ENCODE data around the gene SLC12A7.

Gene SLC12A7

DNA sequence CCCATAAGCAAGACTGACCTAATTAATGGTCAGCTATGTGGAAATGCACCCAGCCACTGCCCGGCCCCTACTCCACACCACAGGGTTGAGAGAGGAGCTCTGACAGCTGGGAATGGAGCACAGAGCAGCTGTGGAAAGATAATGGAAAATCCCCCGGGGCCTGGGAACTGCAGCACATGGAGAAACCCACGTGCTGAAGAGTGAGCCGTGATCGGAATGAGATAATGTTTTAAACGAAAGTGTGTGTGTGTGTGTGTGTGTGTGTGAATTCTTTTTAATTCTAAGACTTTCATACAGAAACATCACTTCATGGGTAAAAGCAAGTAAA lies 13.1 kb upstream of the SLC12A7 start:
- ATAC-seq: no peak
- no peak for DNase-seq

DNA sequence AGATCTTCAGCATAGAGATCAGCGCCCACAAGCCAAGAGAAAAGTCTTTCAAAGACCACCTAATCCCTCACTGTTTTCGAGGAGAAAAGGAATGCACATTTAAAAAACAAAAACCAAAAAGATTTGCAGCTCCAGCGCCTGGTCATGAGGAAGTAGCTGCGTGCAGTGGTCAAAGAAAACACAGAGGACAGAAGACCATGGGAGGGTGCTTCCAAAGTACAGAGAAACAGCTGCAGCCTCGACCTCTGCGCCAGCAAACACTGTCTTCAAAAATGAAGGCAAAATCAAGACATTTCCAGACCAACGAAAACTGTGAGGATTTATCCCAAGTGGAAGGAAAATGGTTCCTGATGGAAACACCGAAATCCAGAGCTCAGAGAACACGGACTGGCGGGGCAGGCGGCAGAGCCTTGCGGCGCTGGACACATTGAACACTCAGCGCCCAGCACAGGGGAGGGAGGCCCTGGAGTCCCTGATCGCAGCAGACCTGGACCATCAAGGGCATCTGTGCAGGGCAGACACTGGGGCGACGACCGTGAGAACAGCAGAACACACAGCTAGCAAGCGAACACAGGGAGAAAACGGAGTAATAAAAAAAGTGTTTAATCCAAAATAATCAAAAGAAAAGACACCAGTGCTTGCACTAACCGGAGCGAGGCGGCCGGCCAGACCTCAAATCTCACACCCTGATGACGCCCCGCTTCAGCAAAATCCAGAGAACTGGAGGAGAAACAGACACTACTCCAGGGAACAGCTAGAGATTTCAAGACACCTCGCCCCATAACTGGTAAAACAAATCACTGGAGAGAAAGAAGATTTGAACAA lies 12.6 kb upstream of the SLC12A7 start:
- ATAC-seq (no peak), DNase-seq (no peak)

DNA sequence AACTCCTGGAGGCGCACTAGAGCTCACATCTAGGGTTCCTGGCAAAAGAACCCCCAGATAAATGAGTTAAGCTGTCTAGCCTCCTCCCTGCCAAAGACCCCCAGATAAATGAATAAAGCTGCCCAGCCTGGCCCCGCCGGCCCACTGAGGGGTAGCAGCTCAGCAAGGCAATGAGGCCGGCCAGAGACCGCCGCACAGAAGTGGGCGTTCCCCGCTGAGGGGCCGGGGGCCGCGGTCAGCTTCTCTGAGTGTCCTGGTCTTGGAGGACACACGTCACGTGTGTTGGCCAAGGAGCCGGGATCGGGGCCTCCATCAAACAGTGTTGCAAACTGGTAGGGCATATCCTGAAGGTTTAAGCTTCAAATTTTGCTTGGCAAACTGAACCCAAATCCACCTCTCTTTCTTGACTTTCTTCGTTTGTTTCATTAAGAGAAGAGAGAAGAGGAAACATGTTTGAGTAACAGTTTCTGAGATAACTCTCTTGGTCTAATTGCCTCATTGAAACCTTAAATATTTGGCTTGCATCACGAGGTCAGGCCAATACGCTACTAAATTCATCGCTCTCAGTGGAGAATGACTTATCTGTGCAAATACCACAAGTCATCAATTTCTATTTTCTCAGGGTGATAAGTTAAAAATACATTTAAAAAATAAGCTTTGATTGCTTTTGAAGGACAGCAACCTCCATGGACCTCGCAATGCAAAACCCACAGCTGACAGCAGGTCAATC lies 11.7 kb upstream of the SLC12A7 start:
- ATAC-seq (no peak), DNase-seq (no peak)

DNA sequence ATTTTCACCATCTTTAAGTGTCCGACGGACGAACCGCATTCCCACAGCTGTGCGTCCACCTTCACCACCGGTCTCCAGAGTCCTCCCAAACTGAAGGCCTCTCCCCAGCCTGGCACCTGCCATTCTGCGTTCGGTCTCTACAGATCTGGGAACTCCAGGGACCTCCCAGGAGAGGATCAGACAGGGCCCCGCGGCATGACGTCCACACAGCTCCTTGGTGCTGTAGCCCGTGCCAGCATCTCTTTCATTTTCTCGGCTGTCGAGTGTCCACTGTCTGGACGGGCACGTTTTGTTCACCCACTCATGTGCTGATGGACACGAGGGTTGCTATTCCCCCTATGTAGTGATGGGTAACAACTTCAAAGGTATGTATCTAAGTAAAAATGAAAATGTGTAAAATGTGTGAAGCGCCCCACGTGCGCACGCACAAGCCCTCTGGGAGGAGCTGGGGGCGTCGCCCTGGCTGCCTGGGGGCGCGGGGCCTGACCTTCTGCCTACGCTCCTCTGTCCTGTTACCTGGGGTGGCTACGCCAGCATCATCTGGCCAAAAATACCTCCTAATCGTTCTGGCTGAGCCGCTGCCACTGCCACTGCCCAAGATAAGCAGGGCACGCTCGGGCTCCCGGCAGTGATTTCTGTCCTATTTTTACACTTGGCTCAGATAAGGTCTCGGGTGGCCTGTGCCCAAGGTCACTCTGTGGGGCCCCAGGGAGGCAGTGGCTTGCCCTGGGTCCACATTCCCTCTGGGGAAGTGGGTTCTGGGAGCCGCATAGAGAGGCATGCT lies 10.8 kb upstream of the SLC12A7 start:
- DNase-seq (no peak), ATAC-seq (no peak)

DNA sequence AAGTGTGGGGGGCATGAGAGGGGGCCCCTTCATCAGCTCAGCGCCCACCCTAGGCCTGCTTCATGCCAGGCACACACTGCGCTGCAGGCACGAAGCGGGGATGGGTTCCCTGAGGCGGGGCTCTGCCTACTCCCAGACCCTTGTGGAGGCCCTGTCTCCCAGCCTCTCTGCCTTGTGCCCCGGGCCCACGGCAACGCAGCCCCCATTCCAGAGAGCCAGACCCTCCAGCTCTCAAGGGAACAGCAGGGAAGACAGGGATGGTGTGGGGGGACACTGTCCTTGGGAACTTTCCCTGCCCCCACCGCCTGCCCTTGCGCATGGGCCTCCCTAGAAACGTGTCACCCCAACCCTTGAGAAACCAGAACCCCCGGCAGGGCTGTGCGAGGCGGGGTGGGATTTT lies 10.0 kb upstream of the SLC12A7 start:
- ATAC-seq (no peak), DNase-seq (no peak)

DNA sequence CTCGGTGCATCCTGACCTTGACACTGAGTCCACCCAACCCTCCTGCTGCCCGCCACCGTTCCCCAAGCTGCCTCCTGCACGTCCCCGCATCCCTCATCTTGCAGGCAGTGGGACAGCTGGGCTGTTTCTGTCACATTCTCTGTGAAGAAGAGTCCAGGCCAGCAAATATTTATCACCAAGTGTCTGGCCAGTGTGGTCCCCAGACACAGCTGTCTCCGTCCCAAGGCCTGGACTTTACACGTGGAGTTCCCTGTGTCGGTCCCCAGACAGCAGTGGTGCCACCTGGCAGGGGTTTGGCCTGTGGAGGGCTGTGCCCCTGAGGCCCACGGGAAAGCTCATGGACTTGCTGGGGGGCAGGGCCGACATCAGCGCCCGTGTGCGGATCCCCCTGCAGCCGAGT lies 9.2 kb upstream of the SLC12A7 start:
- no peak for DNase-seq
- ATAC-seq: no peak

DNA sequence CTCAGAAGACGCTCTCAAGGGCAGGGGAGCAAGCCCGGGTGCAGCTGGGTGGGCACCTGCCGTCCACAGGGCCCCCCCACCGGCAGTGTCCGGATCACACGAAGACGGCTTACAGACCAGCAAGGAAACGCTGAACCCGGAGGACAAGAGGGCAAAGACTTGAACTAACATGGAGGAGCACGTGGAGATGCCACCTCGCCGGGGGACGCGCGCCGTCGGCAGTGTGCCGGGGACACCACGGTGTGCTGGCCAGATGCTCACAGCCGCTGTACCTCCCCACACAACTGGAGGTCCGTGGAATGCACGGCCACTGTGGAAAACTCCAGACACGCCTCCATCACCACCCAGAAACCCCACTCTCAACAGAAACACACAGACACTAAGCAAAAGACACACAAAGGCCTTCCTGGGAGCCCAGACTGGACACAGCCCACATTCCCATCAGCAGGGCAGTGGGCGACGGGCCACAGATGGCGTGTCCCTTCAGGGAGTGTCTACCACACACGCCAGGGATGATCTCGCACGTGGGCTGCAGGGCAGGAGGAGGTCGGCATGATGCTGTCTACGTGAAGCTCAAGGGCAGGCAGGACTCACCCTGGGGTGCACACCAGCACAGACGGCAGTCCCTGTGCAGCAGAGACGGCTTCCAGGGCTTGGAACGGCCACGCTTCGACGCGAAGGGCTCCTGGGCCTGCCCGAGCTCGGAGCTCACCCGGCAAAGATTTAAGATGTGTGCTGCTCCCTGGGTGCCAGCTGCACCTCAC lies 8.6 kb upstream of the SLC12A7 start:
- DNase-seq (no peak), ATAC-seq (no peak)

DNA sequence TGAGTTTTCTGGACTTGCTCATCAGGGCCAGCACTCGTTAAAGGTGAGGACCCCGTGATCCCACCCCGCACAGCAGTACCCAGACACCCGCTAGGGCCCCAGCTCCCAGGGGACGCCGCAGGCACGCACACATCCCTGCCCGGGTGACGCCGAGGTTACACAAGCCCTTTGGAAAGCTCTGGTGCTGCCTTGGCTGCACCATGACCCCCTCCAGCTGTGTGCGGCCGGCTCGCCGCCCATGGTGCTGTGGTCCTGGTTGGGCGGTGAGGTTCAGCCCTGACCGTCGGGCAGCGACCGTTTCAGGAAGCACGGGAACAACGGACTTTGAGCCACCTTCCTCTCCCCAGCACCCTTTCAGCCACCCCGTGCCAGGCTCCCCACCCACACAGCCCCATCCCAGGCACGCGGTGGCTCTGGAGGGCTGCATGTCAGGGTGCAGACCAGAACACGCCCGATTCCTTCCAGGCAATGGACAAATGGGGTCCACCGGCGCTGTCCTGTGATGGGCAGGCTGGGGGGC lies 7.5 kb upstream of the SLC12A7 start:
- ATAC-seq (no peak), DNase-seq (no peak)

DNA sequence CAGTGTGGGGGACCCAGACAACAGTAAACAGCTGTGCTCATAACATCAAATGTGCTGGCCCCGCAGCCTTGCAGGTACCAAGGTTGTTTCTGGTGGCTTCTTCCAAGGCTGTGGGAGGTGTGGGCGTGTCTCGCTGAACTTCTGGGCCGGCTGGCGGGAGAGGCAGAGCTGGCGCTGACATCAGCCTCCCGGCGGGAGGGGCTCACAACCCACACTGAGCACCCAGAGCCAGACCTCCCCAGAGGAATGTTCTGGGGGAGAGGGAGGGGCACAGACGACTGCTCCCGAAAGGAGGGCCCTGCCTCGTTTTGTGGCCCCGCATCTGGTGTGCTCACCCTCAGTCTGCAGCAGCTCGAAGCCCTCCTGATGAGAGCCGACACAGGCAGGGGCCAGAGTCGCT lies 6.9 kb upstream of the SLC12A7 start:
- ATAC-seq (no peak), DNase-seq (no peak)

DNA sequence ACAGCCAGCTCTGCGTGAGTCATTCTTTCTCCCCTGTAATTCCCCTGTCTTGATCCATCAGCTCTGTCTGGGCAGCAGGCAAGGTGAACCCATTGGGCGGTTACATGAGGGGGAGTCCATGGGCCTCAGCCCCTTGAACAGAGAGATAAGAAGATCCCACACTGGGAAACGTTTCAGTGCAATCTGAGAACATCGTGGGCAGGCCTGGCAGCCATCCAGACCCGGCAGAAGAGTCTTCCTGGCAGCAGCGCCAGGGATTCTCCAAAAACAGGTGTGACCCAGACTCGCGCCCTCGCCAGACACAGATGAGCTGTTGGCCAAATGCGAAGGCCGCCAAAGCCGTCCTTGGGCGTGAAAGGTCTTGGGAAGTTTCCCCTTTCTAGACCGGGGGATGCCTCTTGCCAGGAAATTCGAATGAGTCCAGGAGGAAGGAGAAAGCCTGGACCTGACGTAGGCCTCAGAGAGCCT lies 6.4 kb upstream of the SLC12A7 start:
- no peak for ATAC-seq

DNA sequence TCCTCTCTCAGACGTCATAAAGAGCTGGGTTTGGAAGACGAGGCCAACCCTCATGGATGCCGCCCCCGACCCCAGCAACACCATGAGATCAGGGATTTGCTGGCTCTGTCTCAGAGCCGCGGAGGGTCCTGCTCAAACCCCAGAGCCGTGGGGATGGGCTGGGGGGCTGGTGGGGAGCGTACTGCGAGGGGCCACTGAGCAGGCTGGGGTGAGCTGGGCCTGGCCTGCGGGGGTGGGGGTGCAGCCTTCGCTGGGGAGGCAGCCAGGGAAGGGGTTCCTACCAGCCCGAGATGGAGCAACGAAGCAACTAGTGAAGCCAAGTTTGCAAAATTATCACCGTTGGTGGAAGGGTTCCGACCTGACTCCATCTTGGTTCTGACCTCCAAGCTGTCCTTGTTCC lies 5.1 kb upstream of the SLC12A7 start:
- ATAC-seq: no peak

More for the DNA sequence above, 6.4 kb upstream of the SLC12A7 start:
- DNase-seq: no peak

DNA sequence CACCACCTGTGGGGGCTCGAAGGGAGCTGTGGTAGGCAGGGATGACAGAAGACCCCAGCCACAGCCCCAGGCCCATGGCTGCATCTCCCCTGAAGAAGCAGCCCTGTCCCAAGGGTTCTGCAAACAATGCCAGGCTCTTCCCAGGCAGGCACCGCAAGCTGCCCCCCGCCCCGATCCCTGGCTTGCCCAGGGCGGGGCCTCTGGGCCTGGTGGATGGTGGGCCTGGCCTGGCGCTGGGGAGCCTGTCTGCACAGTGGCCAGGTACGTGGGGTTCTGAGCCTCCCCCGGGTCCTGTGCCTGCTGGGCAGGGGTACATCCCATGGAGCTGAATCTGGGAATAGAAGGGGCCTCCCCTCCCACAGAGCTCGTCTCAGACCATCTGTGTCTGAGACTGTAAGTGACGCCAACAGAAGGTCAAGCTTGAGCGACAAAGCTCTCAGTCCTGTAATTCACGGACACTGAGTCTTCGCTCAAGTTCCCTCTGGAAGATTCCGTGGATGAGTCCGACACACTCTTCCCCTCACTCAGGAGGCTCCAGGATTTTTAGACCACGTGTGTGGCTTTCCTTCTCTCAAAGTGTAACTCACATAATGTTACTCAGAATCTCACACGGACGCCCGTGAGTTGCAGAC lies 4.4 kb upstream of the SLC12A7 start:
- no peak for DNase-seq

More for the DNA sequence above, 5.1 kb upstream of the SLC12A7 start:
- no peak for DNase-seq

DNA sequence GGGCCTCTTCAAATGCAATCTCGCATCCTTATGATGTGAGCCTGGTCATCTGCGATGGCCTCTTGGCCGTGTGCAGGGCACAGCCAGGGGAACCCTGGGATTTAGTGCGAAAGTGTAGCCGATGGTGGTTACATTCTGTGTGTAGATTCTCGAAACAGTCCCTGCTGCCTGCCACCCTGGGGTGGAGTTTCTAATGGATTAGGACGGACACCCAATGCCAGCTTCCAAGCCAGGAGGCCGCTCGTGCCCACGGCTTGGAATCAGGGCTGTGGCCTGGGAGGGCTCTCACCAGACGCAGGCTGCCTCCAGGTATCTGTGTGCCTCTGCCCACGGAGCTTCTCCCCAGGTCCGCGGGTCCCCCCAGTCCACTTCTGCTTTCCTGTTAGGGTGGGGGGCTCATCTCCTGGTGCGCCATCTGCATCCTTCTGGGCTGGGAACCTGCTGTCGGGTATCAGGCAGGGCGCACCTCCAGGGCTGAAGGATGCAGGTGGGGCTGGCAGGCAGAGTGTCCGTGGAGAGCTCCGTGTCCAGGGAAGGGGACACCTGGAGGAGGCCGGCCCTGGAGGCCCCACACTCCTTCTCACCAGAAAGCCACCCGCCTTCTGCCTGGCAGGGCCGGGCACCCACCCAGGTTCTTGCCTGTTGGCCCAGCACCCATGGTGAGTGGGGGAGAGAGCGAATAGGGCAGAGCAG lies 3.4 kb upstream of the SLC12A7 start:
- ATAC-seq (no peak), DNase-seq (no peak)

More for the DNA sequence above, 4.4 kb upstream of the SLC12A7 start:
- ATAC-seq: no peak

DNA sequence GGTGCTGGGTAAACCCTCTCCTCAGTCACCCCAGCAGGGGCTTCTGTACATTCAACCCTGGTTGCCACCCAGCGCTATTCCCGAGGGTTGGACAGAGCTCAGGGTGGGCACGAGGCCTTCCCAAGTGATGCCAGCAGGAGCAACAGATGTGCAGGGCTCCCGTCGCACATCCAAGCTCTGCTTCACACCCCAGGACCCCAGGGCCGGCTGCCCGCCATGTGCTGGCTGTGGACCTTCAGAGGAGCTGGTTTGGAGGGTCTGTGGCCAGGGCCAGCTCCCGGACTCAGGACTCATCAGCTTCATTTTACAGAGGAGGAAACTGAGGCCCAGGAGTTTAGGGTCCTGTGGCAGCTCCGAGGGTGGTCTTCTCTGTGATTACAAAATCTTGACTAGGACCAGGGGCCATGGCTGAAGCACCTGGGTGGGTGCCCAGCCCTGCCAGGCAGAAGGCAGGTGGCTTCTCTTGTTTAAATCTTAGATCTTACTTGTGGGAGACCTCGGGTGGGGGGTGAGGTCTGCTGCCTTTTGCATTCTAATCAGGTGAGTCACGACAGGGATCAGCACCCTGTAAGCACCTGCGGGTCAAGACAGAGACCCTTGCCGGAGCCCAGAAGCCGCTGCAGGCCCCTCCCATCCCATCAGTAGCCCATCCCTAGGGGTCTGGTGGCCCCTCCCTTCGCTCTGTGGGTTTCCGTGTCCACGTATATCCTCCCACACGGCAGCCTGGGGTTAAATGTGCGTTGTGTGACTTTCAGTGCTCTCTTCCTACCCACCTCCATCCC lies 2.1 kb upstream of the SLC12A7 start:
- DNase-seq (no peak), ATAC-seq (no peak)

DNA sequence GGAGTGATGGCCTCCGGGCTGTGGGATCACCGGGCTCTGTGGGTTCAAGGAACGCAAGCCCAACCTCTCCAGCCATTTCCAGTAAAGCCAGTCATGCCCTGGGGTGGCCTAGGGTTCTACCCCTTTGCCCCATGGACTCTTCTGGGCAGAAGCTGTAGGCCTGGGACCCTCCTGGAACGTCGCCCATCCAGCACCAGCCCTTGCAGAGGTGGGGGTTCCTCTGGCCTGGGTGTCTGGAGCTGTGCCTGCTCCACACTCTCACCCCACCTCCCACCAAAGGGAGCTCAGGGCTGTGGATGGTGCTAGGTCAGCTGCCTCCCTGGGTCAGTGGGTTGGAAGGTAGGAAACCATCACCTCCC lies 1.4 kb upstream of the SLC12A7 start:
- no peak for DNase-seq
- ATAC-seq: no peak

DNA sequence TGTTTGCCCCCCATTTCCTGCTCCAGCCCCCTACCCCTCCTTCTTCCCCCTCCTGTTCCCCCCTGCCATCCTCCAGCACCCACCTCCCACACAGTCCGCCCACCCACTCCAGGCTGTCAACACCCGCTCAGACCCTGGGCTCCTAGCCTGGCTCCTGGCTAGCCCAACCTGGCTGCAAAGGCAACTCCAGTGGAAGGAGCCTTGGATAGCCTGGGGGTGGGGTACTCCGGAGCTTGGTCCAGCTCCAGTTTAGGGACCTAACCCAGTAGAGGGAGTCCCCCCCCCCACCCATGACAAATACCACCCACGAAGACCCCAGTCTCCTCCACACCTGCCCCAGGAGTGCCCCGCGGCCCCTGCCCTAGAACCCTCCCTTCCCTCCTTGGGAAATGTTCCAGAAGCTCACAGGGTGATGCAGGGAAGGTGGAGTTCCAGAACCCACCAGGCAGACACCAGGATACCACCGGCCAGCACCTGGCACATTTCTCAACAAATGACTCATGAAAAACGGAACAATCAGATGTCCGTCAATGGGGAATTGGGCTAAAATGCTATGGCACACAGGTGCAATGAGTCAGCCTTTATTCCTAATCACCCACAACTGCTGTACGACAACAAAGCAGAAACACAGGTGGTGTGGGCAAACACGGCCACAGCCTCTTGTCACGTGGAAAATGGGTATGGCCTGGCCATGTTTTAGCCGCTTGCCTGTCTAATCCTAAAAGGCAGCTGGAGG lies 901 bp upstream of the SLC12A7 start:
- DNase-seq: no peak
- ATAC-seq: no peak

DNA sequence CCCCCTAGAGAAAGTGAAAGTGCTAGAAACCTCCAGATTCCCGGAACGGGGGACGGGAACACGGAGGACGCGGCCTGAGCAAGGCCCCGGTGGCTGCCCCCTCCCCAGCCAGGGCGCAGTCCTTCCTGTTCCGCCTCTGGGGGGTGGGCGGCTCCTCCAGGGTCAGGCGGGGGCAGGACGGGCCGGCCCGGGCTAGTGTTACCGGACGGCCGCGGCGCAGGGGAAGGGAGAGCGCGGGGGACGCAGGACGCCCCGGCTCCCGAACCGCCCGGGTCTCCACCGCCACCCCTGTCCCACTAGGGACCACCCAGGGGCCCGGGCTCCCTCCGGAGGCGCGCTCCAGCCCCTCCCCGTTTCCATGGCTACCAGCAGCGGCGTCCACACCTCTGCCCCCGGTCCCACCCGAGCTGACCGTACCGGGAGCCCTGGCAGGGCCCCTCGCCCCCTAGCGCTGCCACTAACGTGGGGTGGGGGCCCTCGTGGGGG lies 579 bp downstream of the SLC12A7 start:
- ATAC-seq (no peak), DNase-seq (no peak)

DNA sequence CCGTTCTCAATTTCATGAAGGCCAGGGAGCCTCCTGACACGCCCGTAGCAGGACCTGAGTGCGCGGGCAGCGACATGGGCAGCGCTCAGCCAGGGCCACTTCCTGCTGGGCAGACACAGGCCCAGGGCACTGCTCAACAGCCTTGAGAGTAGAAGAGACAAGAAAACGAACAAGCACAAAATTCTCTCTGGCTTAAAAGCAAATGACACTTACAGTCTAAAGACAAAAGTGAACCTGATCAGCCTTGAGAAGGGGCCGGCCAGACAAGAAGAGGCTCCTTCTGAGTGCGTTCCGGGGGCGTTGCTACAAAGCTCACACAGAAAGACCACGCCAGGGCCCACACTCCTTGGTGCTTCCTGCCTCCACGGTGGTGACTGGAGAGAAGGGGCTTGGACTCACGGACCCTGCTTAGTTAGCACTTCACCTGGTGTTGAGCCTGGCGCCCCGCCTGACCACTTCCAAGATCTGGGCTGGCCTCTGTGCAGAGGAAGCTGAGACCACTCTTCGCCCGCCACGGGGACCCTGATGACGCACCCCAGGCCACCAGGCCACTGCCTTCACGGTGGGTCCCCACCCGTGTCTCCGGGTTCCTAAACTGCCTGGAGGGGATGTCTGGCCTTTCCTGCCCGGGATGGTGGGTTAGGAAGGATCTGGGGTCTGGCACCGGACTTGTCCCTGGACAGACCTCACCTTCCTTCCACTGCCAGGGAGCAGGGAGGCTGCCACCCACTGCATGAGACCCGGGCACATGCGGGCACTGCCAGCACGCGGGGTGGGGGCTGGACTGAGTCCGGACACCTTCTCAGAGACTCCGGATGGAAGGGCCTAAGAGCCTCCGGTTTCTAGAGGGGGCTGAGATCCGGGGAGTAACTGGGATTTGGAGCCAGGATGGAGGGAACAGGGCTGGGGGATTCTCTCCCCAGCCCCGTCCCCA lies 1.3 kb downstream of the SLC12A7 start:
- no peak for DNase-seq
- ATAC-seq: no peak

Data from stimulated activated naive CD8-positive, alpha-beta T cell treated with anti-CD3 and anti-CD28 coated beads, Interleukin-15, Interleukin-2, amounts not matched to agents 100 U/mL and 50 U/mL, for 24 hours (primary cell).